Mesothelial cell of epicardium (in vitro differentiated cells): Measurements from ENCODE around the gene PDK4. TPM values are rescaled to one million over a fixed set of nuclear protein-coding genes. Genes with fewer than 3 reads are reported as not detected.

Experiments
- DNase-seq, 2 experiments: peaks; one replicate each; pipeline ENCODE4 v3.0.0; 2021; ENCODE audit warnings: low spot score in 2 of 2; ENCODE audit not compliant: unreplicated experiment in 2 of 2
- H3K27ac Mint-ChIP-seq: 2 replicates; pipeline ENCODE4 v1.8.0; 2021; ENCODE audit warnings: mixed read lengths
- H3K27me3 Mint-ChIP-seq: 2 replicates; pipeline ENCODE4 v1.8.0; 2021; ENCODE audit warnings: low read depth, mixed read lengths
- H3K36me3 Mint-ChIP-seq: 2 replicates; pipeline ENCODE4 v1.8.0; 2021; ENCODE audit warnings: mixed read lengths
- H3K4me1 Mint-ChIP-seq: 2 replicates; pipeline ENCODE4 v1.8.0; 2021; ENCODE audit warnings: mixed read lengths
- H3K4me3 Mint-ChIP-seq: 2 replicates; pipeline ENCODE4 v1.8.0; 2021; ENCODE audit warnings: mild to moderate bottlenecking, moderate library complexity, mixed read lengths
- H3K9me3 Mint-ChIP-seq: 2 replicates; pipeline ENCODE4 v1.8.0; 2021; ENCODE audit warnings: mixed read lengths
- total RNA-seq: library from RNA; stranded (reverse); gene quantifications from 3 replicates; pipeline ENCODE4 v1.2.1, GENCODE V29; 2021
- TF ChIP-seq, protein P1 (sequence below): fragments of 200-600 bp; sonication (generic); IDR thresholded peaks from one replicate; pipeline ENCODE4 v1.5.0; 2021; ENCODE audit warnings: antibody characterized with exemption; ENCODE audit not compliant: unreplicated experiment

PDK4 gene
- total RNA-seq, 1 donor from 2014 or later: 0.98 TPM

DNA sequence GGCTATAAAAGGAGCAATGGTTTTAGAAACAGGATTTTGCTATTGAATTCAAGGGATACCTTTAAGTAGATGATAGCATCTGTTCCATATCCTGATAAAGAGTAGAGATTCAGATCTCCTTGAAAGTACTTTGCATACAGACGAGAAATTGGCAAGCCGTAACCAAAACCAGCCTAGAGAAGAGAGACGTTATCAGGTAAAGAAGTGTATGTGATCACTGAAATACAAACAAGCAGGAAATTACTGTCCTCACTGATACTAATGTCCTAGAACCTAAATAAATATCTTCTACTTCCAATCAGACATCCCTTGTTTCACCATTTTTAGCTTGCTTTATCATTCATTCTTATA, 9.4 kb downstream of the PDK4 start:
- Mint-ChIP-seq H3K4me1 (no peaks in the 10 kb centered on the region), H3K4me3 (no peak overlapping the region), H3K27me3 (peaks cover 2% of the 10 kb centered on the region), H3K9me3 (no peaks in the 10 kb centered on the region), H3K27ac (no peak overlapping the region), H3K36me3 (no peaks in the 10 kb centered on the region)
- no peak for DNase-seq
- TF ChIP-seq, protein P1, sequence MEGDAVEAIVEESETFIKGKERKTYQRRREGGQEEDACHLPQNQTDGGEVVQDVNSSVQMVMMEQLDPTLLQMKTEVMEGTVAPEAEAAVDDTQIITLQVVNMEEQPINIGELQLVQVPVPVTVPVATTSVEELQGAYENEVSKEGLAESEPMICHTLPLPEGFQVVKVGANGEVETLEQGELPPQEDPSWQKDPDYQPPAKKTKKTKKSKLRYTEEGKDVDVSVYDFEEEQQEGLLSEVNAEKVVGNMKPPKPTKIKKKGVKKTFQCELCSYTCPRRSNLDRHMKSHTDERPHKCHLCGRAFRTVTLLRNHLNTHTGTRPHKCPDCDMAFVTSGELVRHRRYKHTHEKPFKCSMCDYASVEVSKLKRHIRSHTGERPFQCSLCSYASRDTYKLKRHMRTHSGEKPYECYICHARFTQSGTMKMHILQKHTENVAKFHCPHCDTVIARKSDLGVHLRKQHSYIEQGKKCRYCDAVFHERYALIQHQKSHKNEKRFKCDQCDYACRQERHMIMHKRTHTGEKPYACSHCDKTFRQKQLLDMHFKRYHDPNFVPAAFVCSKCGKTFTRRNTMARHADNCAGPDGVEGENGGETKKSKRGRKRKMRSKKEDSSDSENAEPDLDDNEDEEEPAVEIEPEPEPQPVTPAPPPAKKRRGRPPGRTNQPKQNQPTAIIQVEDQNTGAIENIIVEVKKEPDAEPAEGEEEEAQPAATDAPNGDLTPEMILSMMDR: no peak

DNA sequence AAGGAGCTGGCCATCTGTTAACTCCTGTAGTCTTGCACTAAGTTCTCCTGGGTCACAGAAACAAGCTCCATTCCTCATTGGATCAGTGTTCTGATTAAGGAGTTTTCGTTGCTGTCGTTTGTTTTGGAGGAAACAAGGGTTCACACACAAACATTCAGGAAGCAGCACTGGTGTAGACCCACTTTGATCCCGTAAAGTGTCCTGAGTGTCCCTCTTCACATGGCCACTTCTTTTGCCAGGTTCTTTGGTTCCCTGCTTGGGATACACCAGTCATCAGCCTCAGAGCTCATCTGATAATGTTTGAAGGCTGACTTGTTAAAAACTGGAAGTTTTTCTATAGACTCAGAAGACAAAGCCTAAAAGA, 10.9 kb downstream of the PDK4 start:
- TF ChIP-seq, protein P1: no peak
- H3K4me3 Mint-ChIP-seq: no peak overlapping the region
- H3K27ac Mint-ChIP-seq: no peak overlapping the region
- no peaks in the 10 kb centered on the region for H3K4me1 Mint-ChIP-seq
- DNase-seq: no peak
- no peaks in the 10 kb centered on the region for H3K27me3 Mint-ChIP-seq
- H3K36me3 Mint-ChIP-seq: no peaks in the 10 kb centered on the region
- no peaks in the 10 kb centered on the region for H3K9me3 Mint-ChIP-seq

DNA sequence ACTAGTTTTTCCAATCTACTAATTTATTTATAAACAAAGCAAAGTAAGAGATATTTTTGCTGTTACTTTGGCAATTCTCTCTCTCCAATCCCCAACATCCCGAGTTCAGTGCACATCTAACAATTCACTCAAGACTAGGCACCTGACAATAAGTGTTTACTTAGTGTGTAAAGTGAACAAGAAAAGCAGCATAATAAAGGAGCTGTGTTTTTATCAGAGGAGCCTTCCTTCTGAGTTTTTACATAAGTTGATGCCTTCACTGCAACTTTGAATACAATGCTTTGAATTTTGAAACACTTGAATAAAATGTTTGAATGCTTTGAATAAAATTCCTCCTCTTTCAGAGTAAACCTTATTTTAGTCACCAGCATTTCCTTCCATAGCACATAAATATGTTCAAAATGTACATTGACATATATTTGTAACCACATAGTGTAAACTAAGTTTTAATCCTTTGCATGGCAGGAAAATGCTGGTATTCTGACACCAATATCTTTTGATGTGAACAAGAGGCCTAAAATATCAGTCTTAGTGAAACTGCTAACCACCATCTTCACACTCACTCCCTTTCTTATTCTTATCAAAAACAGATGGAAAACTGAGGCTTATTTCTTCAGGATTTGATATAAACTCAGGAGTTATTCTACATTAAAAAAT, 11.4 kb downstream of the PDK4 start:
- no peak overlapping the region for H3K27ac Mint-ChIP-seq
- H3K36me3 Mint-ChIP-seq: no peaks in the 10 kb centered on the region
- no peak overlapping the region for H3K4me3 Mint-ChIP-seq
- no peaks in the 10 kb centered on the region for H3K4me1 Mint-ChIP-seq
- H3K27me3 Mint-ChIP-seq: no peaks in the 10 kb centered on the region
- H3K9me3 Mint-ChIP-seq: no peaks in the 10 kb centered on the region
- TF ChIP-seq, protein P1: no peak
- no peak for DNase-seq

DNA sequence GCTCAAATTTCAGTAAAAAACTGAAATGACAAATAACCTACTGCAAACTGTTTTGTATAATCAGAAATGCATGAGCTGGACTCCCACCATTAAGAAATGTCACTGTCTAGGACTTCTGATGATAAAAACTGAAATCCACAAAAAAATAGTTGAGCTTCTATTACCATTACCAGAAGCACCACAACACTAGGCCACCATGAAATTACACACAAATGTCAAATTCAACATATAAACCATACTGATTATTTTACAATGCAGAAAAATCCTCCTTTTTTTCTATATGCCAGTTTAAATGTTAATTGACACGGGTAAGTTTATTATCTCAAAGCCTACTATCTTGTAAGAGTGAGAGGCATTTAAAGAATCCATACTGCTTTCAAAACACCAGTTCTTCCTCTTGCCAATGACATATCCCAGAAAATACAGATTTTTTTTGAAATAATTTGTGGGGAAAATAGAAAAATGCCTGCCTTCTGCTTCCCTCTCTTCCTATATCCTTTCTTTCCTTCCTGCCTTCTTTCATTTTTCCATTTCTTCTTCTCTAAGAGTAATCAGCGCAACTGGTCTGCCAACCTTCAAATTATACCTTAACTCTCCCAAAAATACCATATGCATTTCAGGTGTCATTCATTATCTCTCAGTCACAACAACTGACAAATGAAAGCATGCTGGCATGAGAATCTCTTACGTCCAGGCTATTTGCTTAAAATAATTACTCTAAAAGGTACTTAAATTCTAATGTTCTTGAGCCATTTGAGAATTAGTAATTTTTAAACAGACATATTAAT, 12.3 kb downstream of the PDK4 start:
- no peaks in the 10 kb centered on the region for H3K27me3 Mint-ChIP-seq
- no peak overlapping the region for H3K27ac Mint-ChIP-seq
- H3K4me3 Mint-ChIP-seq: no peak overlapping the region
- no peaks in the 10 kb centered on the region for H3K9me3 Mint-ChIP-seq
- no peaks in the 10 kb centered on the region for H3K36me3 Mint-ChIP-seq
- no peaks in the 10 kb centered on the region for H3K4me1 Mint-ChIP-seq
- DNase-seq: no peak
- TF ChIP-seq, protein P1: no peak

DNA sequence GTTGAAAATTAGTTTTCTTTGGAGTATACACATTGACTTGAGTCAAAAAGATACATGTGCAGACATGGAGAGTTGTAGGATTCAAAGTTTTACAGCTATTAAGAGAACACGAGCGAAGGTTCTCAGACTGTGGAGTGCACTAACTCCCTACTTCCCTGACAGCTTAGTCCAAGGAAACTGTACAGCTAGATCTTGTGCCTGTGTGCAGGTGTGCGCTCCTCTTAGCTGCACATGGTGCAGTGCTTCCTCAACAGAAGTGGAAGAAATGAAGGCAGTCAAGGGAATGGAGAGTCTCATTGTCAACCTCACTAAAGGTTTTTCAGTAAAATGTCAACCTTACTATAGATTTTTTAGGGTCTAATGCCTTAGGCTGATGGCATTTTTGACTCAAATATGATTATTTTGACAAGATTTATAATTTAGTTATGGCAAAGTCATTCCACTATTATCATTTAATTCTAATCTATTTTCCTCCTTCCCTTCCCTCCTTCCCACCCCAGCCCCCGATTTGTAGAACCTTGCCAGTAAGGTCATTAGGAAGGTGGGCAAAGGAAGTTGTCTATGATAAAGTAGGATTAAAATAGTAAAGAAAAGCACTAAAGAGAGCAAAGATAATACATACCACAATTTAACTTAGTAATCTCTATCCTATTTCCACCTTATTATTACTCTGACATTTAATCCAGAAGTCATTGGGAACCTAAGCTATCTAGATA, 13.6 kb downstream of the PDK4 start:
- H3K4me3 Mint-ChIP-seq: no peak overlapping the region
- H3K4me1 Mint-ChIP-seq: peaks cover 3% of the 10 kb centered on the region
- H3K9me3 Mint-ChIP-seq: no peaks in the 10 kb centered on the region
- TF ChIP-seq, protein P1: no peak
- H3K27me3 Mint-ChIP-seq: no peaks in the 10 kb centered on the region
- no peak for DNase-seq
- H3K27ac Mint-ChIP-seq: no peak overlapping the region
- H3K36me3 Mint-ChIP-seq: no peaks in the 10 kb centered on the region
